NCI-H82 treated with DMSO at 0.1 percent for 48 hours (cell line): ENCODE results near the gene SCPEP1.

Experiments
- DNase-seq: peaks from one replicate; lab custom pipeline; 2025; ENCODE audit not compliant: unreplicated experiment; lab: John Stamatoyannopoulos, UW

SCPEP1 gene

DNA sequence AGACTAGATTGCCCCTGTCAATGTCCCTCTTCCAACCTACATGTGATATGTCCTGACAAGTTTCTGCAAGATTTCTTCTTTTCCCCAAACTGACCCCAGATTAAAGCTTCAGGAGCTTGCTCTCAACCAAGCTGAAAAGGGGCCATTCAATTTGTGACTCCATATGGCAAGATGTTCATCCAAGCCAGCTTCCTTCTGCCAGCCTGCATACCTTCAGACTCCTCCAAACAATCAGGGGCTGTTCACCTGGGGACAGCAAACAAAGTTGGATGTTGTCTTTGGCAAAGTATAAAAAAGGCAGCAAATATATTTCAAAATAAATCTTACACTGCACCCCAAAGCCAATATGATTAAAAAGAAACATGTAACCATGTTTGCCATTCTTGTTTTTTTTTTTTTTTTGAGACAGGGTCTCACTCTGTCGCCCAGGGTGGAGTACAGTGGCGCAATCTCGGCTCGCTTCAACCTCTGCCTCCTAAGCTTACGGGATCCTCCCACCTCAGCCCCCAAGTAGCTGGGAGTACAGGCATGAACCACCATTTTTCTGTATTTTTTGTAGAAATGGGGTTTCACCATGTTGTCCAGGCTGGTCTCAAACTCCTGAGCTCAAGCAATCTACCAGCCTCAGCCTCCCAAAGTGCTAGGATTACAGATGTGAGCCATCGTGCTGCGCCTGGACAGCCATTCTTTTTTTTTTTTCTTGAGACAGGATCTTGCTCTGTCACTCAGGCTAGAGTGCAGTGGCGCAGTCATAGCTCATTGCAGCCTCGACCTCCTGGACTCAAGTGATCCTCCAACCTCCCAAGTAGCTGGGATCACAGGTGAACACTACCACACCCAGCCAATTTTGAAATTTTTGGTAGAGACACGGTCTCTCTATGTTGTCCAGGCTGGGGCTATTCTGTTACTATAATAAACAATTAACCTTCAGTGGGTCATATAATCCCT lies 57.1 kb downstream of the SCPEP1 start:
- no peak for DNase-seq

DNA sequence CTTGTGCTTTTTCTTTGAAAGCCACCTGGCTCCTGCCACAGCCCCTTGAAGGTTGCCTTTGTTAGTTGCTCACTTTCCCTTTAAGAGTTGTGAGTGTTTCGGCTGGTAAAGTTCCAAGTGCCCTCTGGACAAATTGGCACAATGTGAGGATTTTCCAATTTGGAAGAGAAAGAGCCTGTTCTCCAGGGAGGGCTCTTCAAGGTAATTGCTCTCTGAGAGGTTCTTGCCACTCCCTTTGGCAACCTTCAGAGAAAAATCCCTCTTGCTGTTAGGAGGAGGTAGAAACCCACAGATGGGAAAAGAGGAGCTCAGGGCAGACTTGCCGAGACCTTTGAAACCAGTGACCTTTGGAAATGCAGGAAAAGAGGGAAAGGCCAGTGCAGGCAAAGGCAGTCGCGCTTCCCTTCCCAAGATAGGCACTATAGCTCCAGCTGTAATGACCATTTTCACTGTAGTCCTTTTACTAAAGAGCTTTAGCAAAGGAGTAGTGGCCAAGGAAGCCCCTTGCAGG lies 58.1 kb downstream of the SCPEP1 start:
- DNase-seq: no peak

DNA sequence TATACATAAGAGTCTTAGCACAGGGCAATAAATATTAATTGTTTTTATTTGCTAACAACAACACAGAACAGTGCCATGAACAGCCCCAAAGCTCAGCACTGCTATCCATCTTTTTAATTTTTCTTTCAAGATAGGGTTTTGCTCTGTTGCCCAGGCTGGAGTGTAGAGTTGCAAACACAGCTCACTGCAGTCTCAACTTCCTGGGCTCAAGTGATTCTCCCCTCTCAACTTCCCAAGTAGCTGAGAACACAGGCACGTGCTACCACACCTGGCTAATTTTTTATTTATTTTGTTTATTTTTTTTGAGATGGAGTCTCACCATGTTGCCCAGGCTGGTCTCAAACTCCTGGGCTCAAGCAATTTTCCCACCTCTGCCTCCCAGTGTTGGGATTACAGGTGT lies 59.5 kb downstream of the SCPEP1 start:
- no peak for DNase-seq

DNA sequence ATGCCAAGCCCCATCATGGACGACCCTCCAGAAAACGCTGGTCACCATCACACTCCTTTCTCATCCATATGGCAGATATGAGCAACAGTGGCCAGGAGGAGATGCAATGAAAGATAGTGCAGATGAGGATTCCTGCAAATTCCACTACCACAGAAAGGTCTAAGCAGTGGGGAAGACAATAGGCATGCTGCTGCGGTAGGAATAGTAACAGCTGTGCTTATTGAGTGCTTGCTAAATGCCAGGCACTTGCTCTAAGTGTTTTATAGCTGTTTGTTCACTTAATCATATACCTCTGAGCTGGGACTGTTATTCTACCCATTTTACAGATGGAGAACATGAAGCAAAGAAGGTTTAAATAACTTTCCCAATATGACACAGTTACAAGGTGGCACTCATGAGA lies 60.6 kb downstream of the SCPEP1 start:
- no peak for DNase-seq

DNA sequence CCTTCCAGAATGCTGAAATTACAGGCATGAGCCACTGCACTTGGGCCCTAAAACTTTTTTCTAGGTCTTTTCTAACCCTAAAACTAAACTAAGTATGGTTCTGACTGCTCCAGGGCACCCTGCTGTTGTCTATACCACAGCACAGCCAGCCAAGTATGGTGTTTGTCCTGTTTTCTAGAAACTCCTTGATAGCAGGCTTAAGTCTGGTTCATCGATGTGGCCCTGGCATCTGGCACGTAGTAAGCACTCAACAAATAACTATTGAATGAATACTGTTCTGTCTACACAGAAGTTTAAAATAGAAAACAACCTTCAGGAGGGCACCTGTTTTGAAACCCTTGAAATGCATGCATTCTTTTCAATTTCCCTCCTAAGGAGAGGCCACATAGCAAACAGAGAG lies 62.6 kb downstream of the SCPEP1 start:
- DNase-seq: no peak

DNA sequence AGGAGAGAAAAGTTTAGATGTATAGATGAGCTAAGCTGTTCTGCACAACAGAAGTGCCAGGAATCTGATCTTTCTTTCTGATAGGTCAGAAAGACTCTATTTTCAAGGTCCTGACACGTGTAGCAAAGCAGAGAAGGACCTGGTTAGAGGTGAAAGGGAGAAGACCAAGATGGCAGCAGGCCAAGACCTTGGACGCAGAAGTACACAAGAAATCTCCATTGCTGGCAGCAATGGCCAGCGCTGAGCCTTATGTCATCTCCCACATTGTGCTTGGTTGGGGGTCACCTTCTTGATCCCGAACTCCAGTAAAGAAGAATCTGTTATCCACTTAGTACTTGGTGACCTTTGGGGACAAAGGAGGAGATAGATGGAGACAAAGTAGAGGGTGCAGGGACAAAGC lies 65.3 kb downstream of the SCPEP1 start:
- no peak for DNase-seq

DNA sequence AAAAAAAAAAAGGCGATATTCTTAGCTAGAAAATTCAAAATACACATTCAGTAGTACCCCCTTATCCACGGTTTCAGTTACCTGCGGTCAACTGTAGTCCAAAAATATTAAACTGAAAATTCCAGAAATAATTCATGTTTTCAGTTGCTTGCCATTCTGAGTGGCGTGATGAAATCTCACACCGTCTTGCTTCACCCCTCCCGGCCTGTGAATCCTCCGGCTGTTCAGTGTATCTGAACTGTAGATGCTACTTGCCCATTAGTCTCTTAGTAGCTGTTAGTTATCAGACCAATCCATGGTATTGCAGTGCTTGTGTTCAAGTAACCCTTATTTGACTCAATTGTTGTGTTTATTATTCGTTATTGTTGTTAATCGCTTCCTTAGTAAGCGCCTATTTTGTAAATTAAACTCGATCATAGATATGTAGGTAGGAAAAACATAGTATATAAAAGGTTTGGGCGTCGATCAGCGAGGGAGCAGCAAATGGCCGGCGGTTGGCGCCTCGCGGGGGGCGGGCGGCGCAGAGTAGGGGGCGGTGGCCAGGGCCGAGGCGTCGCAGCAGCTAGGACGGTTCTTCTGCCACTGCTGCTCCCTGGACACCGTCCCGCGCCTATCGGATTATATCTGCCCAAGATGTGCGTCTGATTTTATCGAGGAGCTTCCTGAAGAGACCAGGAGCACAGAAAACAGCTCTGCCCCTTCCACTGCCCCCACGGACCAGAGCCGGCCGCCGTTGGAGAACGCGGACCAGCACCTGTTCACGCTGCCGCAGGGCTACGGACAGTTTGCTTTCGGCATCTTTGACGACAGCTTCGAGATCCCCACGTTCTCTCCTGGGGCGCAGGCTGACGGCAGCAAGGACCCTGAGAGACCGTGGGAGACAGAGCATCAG lies 67.3 kb downstream of the SCPEP1 start:
- no peak for DNase-seq

DNA sequence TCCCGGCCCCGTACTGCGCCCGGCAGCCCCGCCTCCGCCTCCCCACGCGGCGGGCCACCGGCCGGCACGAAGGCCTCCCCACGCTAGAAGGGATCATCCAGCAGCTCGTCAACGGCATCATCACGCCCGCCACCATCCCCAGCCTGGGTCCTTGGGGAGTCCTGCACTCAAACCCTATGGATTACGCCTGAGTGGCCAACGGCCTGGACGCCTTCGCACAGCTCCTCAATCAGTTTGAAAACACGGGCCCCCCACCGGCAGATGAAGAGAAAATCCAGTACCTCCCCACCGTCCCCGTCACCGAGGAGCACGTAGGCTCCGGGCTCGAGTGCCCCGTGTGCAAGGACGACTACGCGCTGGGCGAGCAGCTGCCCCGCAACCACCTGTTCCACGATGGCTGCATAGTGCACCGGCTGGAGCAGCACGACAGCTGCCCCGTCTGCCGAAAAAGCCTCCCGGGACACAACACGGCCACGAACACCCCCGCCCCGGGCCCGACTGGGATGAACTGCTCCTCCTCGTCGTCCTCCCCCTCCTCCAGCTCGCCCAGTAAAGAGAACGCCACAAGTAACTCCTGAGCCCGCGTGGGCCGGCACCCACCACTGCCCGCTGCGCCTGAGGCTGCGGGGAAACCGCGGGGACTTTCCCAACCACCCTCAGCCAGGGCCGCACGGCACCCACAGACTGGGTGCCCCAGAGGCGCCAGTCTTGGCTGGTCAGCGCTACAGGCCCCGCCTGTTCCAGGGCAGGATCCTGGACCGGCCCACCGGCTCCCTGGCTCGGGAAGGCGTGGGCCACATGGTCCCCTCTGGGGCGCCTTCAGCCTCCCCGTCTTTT lies 68.2 kb downstream of the SCPEP1 start:
- no peak for DNase-seq

DNA sequence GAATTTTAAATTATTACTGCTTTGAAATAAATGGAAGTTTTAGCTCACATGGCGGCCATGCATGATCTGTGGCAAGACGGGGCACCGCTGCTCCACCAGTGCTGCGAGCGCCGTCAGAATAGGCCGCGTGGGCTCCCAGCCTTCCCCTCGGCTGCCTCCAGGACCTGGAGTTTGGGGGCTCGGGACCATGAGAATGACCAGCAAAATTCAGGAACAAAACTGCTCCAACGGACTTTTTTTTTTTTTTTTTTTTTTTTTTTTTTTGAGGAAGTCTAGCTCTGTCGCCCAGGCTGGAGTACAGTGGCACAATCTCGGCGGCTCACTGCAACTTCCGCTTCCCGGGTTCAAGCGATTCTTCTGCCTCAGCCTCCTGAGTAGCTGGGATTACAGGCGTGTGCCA lies 68.8 kb downstream of the SCPEP1 start:
- DNase-seq: no peak

DNA sequence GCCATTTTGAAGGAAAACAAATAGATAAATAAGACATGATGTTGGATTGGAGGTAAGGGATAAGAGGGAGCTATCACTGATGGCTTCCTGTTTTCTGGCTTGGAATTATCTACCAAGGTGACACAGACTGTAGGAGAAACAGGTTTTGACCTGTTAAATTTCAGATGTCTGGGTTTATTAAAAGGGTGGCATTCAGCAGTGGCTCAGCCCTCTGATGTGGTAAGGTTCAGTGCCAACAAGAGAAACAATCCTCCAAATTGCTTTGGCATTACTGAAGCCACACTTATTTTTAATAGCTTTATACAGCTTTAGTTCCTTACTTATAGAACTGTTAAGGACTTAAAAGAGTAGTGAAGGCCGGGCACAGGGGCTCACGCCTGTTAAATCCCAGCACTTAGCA lies 70.2 kb downstream of the SCPEP1 start:
- DNase-seq: no peak

DNA sequence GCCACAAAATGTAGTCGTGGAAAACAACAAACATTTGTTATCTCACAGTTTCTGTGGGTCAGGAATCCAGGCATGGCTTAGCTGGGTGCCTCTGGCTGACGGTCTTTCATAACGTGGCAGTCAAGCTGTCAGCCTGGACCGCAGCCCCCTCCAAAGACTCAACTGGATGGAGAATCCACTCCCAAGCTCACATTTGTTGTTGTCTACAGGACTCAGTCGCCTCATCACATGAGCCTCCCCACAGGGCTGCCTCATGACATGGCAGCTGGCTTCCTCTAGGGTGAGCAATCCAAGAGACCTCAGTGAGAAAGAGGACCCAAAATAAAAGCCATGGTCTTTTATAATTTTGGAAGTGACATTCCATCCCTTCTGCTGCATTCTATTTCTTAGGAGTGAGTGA lies 72.4 kb downstream of the SCPEP1 start:
- no peak for DNase-seq

DNA sequence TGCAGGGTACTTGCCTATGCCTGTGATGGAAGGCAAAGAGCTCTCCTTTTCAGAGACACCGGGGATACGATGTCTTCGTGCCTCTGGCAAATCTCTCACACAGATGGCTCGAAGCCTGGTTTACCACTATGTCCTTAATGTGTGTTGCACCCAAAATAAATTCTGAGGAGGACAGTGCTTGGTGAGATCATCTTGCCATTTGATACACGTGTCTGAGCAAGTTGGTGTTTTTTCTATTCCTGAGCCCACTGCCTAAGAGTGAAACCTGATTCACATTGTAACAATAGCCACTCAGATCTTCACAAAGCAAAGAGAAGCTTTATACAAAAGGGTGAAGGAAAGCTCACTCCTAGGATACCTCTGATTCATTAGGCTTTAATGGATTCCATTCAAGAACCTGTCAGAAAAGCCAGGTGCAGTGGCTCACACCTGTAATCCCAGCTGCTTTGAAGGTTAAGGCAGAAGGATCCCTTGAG lies 74.0 kb downstream of the SCPEP1 start:
- no peak for DNase-seq
